Fibroblast of lung (primary cell): ENCODE data around the gene TLX1. TPM values are rescaled to one million over a fixed set of nuclear protein-coding genes. Genes with fewer than 3 reads are reported as not detected.

Source experiments
- DNase-seq, 2 donors: peaks; one replicate each; pipeline versions ENCODE4 v3.0.0 to v3.0.0-alpha.2; 2010; ENCODE audit warnings: low read depth in 2 of 2
- H2AFZ ChIP-seq: 2 replicates; pipeline ENCODE4 v1.5.1; 2012; ENCODE audit warnings: low read length, control low read depth, inconsistent platforms
- H3K27ac ChIP-seq: 2 replicates; pipeline ENCODE4 v1.5.1; 2011; ENCODE audit warnings: low read length, control low read depth; ENCODE audit not compliant: insufficient read depth
- H3K27me3 ChIP-seq: 2 replicates; pipeline ENCODE4 v1.5.1; 2011; ENCODE audit warnings: mild to moderate bottlenecking, low read length; ENCODE audit not compliant: control insufficient read depth, insufficient read depth
- H3K36me3 ChIP-seq: 2 replicates; pipeline ENCODE4 v1.5.1; 2011; ENCODE audit warnings: low read length; ENCODE audit not compliant: control insufficient read depth, insufficient read depth
- H3K4me1 ChIP-seq: 2 replicates; pipeline ENCODE4 v1.5.1; 2011; ENCODE audit warnings: low read length; ENCODE audit not compliant: control insufficient read depth, insufficient read depth; ENCODE audit errors: extremely low read depth
- H3K4me2 ChIP-seq: 2 replicates; pipeline ENCODE4 v1.5.1; 2011; ENCODE audit warnings: low read length, control low read depth; ENCODE audit not compliant: insufficient read depth; ENCODE audit errors: extremely low read depth
- H3K4me3 ChIP-seq, 4 experiments: fragments of 200-600 bp in 1 of 4; sonication (generic) in 1 of 4; replicated peaks in 1 of 4; 2 replicates each; pipeline ENCODE4 v1.5.1; 2011 to 2016; ENCODE audit warnings: low read length in 4 of 4, low read depth in 3 of 4, mild to moderate bottlenecking in 3 of 4, control low read depth in 2 of 4, inconsistent platforms in 1 of 4, mixed read lengths in 1 of 4; ENCODE audit not compliant: insufficient read depth in 1 of 4; ENCODE audit errors: control extremely low read depth in 1 of 4
- H3K79me2 ChIP-seq: 2 replicates; pipeline ENCODE4 v1.5.1; 2012; ENCODE audit warnings: mild to moderate bottlenecking, low read length, inconsistent platforms; ENCODE audit not compliant: control insufficient read depth, insufficient read depth
- H3K9ac ChIP-seq: 2 replicates; pipeline ENCODE4 v1.5.1; 2011; ENCODE audit warnings: mild to moderate bottlenecking, low read length, control low read depth; ENCODE audit not compliant: insufficient read depth
- H3K9me3 ChIP-seq: 2 replicates; pipeline ENCODE4 v1.5.1; 2012; ENCODE audit warnings: low read depth, low read length; ENCODE audit not compliant: control insufficient read depth, insufficient read depth
- H4K20me1 ChIP-seq: 2 replicates; pipeline ENCODE4 v1.5.1; 2011; ENCODE audit warnings: low read length; ENCODE audit not compliant: control insufficient read depth, insufficient read depth; ENCODE audit errors: extremely low read depth
- EZH2 ChIP-seq: IDR thresholded peaks from 2 replicates; pipeline ENCODE4 v1.5.1; 2012; ENCODE audit warnings: low read length, control low read depth, mild to moderate bottlenecking; ENCODE audit errors: missing control alignments
- polyA plus RNA-seq, 2 donors: library from polyadenylated mRNA; depleted of rRNA in 1 of 2; stranded (reverse) in 1 of 2; unstranded in 1 of 2; fragments of >200 nt; gene quantifications; 2 replicates each; pipeline ENCODE4 v1.2.1, GENCODE V29; 2011 to 2012; ENCODE audit warnings: missing spikeins in 1 of 2
- total RNA-seq: library from RNA; depleted of rRNA; stranded (reverse); fragments of >200 nt; gene quantifications from 2 replicates; pipeline ENCODE4 v1.2.1, GENCODE V29; 2014
- TF ChIP-seq, protein P1 (sequence below), 2 donors: IDR thresholded peaks in 1 of 2; conservative IDR thresholded peaks in 1 of 2; 1 replicate in 1 of 2; 2 replicates in 1 of 2; pipeline ENCODE4 v1.5.1; 2011 to 2012; ENCODE audit warnings: low read length in 2 of 2, control low read depth in 1 of 2, inconsistent platforms in 1 of 2, low read depth in 1 of 2, mild to moderate bottlenecking in 1 of 2

Gene TLX1
- total and polyA plus RNA-seq, 2 donors (not counting 1 experiment from before 2014, with no cell fraction given), result not detected

DNA sequence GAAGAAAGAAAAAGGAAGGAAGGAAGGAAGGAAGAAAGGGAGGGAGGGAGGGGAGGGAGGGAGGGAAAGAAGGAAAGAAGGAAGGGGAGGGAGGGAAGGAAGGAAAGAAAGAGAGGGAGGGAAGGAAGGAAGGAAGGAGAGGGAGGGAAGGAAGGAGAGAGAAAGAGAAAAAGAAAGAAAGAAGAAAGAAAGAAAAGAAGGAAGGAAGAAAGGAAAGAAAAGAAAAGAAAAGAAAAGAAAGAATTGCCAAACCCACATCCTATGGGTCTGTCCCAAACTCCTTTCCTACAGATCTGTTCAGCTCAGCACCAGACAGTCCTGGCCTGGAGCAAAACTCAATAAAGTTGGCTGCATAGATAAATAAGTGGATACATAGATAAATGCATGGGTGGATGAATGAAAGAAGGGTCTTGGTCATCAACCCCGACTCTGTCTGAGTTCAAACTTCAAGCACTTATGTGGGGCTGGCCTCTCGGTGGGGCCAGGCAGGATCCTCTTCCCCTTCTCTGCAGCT is 17.2 kb upstream of the TLX1 start:
- H3K27ac ChIP-seq, result no peak overlapping the region
- no peak overlapping the region for H3K9ac ChIP-seq
- H3K36me3 ChIP-seq, result no peaks in the 10 kb centered on the region
- no peak overlapping the region for H3K4me2 ChIP-seq
- H3K4me3 ChIP-seq, result no peak overlapping the region
- TF ChIP-seq, protein P1, sequence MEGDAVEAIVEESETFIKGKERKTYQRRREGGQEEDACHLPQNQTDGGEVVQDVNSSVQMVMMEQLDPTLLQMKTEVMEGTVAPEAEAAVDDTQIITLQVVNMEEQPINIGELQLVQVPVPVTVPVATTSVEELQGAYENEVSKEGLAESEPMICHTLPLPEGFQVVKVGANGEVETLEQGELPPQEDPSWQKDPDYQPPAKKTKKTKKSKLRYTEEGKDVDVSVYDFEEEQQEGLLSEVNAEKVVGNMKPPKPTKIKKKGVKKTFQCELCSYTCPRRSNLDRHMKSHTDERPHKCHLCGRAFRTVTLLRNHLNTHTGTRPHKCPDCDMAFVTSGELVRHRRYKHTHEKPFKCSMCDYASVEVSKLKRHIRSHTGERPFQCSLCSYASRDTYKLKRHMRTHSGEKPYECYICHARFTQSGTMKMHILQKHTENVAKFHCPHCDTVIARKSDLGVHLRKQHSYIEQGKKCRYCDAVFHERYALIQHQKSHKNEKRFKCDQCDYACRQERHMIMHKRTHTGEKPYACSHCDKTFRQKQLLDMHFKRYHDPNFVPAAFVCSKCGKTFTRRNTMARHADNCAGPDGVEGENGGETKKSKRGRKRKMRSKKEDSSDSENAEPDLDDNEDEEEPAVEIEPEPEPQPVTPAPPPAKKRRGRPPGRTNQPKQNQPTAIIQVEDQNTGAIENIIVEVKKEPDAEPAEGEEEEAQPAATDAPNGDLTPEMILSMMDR (conservative IDR thresholded peaks at IDR 0.05 in 1 of 2, IDR thresholded peaks at IDR 0.05 in 1 of 2; ENCODE audit: low read depth in 1 of 2, low read length in 2 of 2), result no peak
- no peak overlapping the region for H2AFZ ChIP-seq
- H3K27me3 ChIP-seq, result peaks cover 12% of the 10 kb centered on the region
- no peaks in the 10 kb centered on the region for H3K9me3 ChIP-seq
- no peaks in the 10 kb centered on the region for H4K20me1 ChIP-seq
- no peaks in the 10 kb centered on the region for H3K4me1 ChIP-seq
- DNase-seq, result no peak
- H3K79me2 ChIP-seq, result no peaks in the 10 kb centered on the region

DNA sequence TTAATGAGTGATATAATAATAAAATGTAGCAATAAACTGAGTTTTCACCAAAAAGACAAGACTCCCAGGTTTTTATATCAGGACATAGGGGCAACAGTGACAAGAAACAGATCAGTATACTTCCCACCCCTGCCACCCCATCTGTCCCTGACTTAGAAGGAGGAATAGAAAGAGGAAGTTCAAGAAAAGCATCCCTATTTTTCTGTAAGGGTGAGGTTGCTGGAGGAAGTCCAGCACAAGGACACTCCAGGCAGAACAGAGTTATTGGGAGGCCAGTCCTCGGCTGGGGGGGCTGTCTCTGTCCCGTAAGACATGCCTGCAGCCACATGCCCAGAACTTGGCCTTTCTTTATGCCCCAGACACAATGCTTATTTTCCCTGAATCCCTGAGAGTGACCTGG is 16.5 kb upstream of the TLX1 start:
- no peak for DNase-seq
- H3K36me3 ChIP-seq, result no peaks in the 10 kb centered on the region
- H3K4me2 ChIP-seq, result no peak overlapping the region
- H3K4me1 ChIP-seq, result no peaks in the 10 kb centered on the region
- H3K9me3 ChIP-seq, result no peaks in the 10 kb centered on the region
- no peak overlapping the region for H3K9ac ChIP-seq
- TF ChIP-seq EZH2, result no peak
- TF ChIP-seq, protein P1 (conservative IDR thresholded peaks at IDR 0.05 in 1 of 2, IDR thresholded peaks at IDR 0.05 in 1 of 2; ENCODE audit: low read depth in 1 of 2, low read length in 2 of 2), result no peak
- no peak overlapping the region for H3K4me3 ChIP-seq
- H2AFZ ChIP-seq, result no peak overlapping the region
- H3K27ac ChIP-seq, result no peak overlapping the region
- H3K79me2 ChIP-seq, result no peaks in the 10 kb centered on the region
- peaks cover 18% of the 10 kb centered on the region for H3K27me3 ChIP-seq
- no peaks in the 10 kb centered on the region for H4K20me1 ChIP-seq

DNA sequence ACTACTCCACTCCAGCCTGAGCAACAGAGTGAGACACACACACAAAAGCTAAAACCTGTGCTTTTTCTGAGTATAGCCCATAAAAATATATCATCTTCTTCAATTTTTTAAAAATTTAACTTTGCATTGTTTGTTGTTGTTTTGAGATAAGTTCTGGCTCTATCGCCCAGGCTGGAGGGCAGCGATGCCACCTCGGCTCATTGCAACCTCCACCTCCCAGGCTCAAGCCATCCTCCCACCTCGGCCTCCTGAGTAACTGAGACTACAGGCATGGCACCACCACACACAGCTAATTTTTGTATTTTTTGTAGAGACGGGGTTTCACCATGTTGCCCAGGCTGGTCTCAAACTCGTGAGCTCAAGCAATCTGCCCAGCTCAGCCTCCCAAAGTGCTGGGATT is 14.3 kb upstream of the TLX1 start:
- TF ChIP-seq, protein P1 (conservative IDR thresholded peaks at IDR 0.05 in 1 of 2, IDR thresholded peaks at IDR 0.05 in 1 of 2; ENCODE audit: low read depth in 1 of 2, low read length in 2 of 2), result no peak
- no peak for TF ChIP-seq EZH2
- Histone ChIP-seq H3K4me1 (no peaks in the 10 kb centered on the region), H3K27ac (no peak overlapping the region), H3K9me3 (no peaks in the 10 kb centered on the region), H3K4me2 (no peak overlapping the region), H4K20me1 (no peaks in the 10 kb centered on the region), H3K9ac (no peak overlapping the region), H3K36me3 (no peaks in the 10 kb centered on the region), H3K27me3 (peaks cover 34% of the 10 kb centered on the region), H2AFZ (no peak overlapping the region), H3K79me2 (no peaks in the 10 kb centered on the region), H3K4me3 (no peak overlapping the region)
- DNase-seq, result no peak
